ENCODE measurements around the gene ZNF783.

Gene ZNF783

DNA sequence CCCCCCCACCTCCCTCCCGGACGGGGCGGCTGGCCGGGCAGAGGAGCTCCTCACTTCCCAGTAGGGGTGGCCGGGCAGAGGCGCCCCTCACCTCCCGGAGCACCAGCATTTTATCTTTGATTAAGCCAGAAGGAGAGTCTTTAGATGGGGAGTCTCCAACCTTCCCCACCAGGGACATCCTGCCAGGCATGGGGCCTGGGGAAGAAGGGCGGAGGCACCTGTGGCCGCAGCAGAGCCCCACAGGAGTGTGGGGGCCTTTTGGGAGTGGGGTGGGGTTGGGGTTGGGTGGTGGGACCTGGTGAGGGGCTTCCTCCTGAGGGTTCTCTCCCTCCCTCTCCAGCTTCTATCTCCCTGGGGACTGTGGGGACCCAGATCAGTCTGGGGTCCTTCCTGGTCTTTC lies 18.2 kb downstream of the ZNF783 start:
- no peaks in the 10 kb centered on the region for H3K9me2 ChIP-seq (replicated peaks; ENCODE audit: insufficient read depth, low read length)
- H3K4me2 ChIP-seq (ENCODE audit: low read depth, low read length, poor library complexity, severe bottlenecking): no peak overlapping the region
- H3F3A ChIP-seq (ENCODE audit: insufficient read depth): no peaks in the 10 kb centered on the region
- no peak overlapping the region for H3K4me3 ChIP-seq (ENCODE audit: insufficient read depth, low read length, poor library complexity, severe bottlenecking)
- H3K36me3 ChIP-seq (ENCODE audit: low read length): no peaks in the 10 kb centered on the region
- no peaks in the 10 kb centered on the region for H3K79me2 ChIP-seq (ENCODE audit: insufficient read depth, low read length)
- H3K9ac ChIP-seq (ENCODE audit: low read length): no peak overlapping the region
- no peak overlapping the region for H3K27ac ChIP-seq (ENCODE audit: low read depth, low read length)
- no peaks in the 10 kb centered on the region for H3K9me3 ChIP-seq (ENCODE audit: insufficient read depth, low read length)
- H2AFZ ChIP-seq (ENCODE audit: low read depth, low read length, severe bottlenecking): no peak overlapping the region
- no peaks in the 10 kb centered on the region for H4K20me1 ChIP-seq (ENCODE audit: low read depth, low read length)
- H3K27me3 ChIP-seq (ENCODE audit: low read length): no peaks in the 10 kb centered on the region
- TF ChIP-seq EZH2phosphoT487 (conservative IDR thresholded peaks at IDR 0.05; ENCODE audit: low read length): no peak
- TF ChIP-seq, protein P1, sequence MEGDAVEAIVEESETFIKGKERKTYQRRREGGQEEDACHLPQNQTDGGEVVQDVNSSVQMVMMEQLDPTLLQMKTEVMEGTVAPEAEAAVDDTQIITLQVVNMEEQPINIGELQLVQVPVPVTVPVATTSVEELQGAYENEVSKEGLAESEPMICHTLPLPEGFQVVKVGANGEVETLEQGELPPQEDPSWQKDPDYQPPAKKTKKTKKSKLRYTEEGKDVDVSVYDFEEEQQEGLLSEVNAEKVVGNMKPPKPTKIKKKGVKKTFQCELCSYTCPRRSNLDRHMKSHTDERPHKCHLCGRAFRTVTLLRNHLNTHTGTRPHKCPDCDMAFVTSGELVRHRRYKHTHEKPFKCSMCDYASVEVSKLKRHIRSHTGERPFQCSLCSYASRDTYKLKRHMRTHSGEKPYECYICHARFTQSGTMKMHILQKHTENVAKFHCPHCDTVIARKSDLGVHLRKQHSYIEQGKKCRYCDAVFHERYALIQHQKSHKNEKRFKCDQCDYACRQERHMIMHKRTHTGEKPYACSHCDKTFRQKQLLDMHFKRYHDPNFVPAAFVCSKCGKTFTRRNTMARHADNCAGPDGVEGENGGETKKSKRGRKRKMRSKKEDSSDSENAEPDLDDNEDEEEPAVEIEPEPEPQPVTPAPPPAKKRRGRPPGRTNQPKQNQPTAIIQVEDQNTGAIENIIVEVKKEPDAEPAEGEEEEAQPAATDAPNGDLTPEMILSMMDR (IDR thresholded peaks at IDR 0.05; ENCODE audit: insufficient read depth, low read length, poor library complexity, severe bottlenecking): no peak

DNA sequence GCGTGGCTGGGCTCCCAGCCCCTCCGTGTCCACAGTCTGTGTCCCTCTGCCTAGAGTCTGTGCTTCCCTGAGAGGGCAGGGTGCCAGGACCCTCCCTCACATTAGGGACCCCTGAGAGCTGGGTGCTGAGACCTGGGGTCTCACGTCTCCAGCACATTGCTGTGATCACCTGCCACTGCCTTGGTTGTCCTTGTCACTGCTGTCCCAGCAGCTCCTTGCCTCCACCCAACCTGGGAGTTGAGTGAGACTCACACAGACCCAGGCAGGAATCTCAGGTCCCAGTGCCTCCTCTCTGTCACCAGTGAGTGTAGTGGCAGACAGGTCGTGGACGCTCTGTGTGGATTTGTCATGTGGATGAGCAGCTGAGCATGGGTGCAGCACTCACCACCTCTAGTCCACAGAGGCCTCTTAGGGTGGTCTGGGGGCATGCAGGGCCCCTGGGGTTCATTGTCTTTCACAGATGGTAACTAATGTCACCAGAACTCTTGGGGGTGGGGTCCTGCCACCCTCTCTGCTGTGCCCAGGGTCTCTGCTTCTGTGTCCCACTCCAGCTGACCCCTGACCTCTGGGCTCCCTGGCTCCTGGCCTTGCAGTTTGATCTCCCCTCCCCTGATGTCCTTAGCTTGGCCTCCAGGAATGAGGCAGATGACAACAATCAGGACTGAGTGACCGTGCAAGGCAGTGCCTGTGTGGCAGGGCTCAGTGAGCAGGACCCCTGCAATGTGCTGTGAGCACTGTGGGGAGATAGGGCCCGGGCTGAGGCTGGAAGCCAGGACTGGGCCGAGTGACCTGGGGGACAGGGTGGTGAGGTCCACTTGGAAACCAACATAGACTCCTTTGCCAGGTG lies 18.9 kb downstream of the ZNF783 start:
- Histone ChIP-seq H3K4me3 (ENCODE audit: insufficient read depth, low read length, poor library complexity, severe bottlenecking) (no peak overlapping the region), H3K27ac (ENCODE audit: low read depth, low read length) (no peak overlapping the region), H4K20me1 (ENCODE audit: low read depth, low read length) (no peaks in the 10 kb centered on the region), H3K27me3 (ENCODE audit: low read length) (no peaks in the 10 kb centered on the region), H3K9ac (ENCODE audit: low read length) (no peak overlapping the region), H2AFZ (ENCODE audit: low read depth, low read length, severe bottlenecking) (no peak overlapping the region), H3K9me3 (ENCODE audit: insufficient read depth, low read length) (no peaks in the 10 kb centered on the region), H3K9me2 (replicated peaks; ENCODE audit: insufficient read depth, low read length) (no peaks in the 10 kb centered on the region), H3F3A (ENCODE audit: insufficient read depth) (no peaks in the 10 kb centered on the region), H3K36me3 (ENCODE audit: low read length) (no peaks in the 10 kb centered on the region), H3K79me2 (ENCODE audit: insufficient read depth, low read length) (no peaks in the 10 kb centered on the region), H3K4me2 (ENCODE audit: low read depth, low read length, poor library complexity, severe bottlenecking) (no peak overlapping the region)
- TF ChIP-seq, protein P1 (IDR thresholded peaks at IDR 0.05; ENCODE audit: insufficient read depth, low read length, poor library complexity, severe bottlenecking): no peak
- no peak for TF ChIP-seq EZH2phosphoT487 (conservative IDR thresholded peaks at IDR 0.05; ENCODE audit: low read length)

DNA sequence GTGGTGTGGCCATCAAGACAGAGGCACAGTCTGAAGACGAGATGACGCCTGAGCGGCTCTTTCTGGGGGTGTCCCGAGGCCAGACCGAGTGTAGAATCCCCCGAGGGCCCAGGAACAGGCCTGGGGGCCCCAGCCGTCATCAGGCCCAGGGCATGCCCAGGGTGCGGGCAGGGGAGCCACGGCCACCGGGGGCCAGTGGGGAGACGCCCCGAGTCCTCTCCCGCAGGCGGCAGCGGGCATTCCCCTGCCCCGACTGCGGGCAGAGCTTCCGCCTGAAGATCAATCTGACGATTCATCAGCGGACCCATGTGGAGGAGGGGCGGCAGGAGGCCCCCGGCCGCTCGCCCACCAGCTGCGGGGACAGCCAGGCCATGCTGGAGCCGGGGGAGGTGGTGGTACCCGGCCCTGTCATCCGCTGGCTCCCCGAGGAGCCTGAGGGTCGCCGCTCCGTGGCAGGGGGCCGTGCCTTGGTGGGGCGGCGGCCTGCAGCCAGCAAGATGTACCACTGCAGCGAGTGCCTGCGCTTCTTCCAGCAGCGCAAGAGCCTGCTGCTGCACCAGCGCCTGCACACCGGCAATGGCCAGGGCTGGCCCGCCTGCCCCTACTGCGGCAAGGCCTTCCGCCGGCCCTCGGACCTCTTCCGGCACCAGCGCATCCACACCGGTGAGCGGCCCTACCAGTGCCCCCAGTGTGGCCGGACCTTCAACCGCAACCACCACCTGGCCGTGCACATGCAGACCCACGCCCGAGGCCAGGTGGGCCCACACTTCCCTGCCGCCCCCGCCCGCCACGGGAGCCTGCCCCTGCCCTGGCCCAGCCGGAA lies 19.7 kb downstream of the ZNF783 start:
- H3K9me3 ChIP-seq (ENCODE audit: insufficient read depth, low read length): no peaks in the 10 kb centered on the region
- H3K4me2 ChIP-seq (ENCODE audit: low read depth, low read length, poor library complexity, severe bottlenecking): no peak overlapping the region
- no peak overlapping the region for H2AFZ ChIP-seq (ENCODE audit: low read depth, low read length, severe bottlenecking)
- H4K20me1 ChIP-seq (ENCODE audit: low read depth, low read length): no peaks in the 10 kb centered on the region
- no peaks in the 10 kb centered on the region for H3K27me3 ChIP-seq (ENCODE audit: low read length)
- H3K36me3 ChIP-seq (ENCODE audit: low read length): no peaks in the 10 kb centered on the region
- no peak overlapping the region for H3K9ac ChIP-seq (ENCODE audit: low read length)
- H3K9me2 ChIP-seq (replicated peaks; ENCODE audit: insufficient read depth, low read length): no peaks in the 10 kb centered on the region
- no peaks in the 10 kb centered on the region for H3F3A ChIP-seq (ENCODE audit: insufficient read depth)
- TF ChIP-seq EZH2phosphoT487 (conservative IDR thresholded peaks at IDR 0.05; ENCODE audit: low read length): no peak
- TF ChIP-seq, protein P1 (IDR thresholded peaks at IDR 0.05; ENCODE audit: insufficient read depth, low read length, poor library complexity, severe bottlenecking): no peak
- H3K79me2 ChIP-seq (ENCODE audit: insufficient read depth, low read length): no peaks in the 10 kb centered on the region
- no peak overlapping the region for H3K4me3 ChIP-seq (ENCODE audit: insufficient read depth, low read length, poor library complexity, severe bottlenecking)
- H3K27ac ChIP-seq (ENCODE audit: low read depth, low read length): no peak overlapping the region

Data from SU-DHL-6 (cell line).